ENCODE results near the gene TCF15.
"Not testable (repeated sequence)": the region's sequence is repeated elsewhere in the genome, so short reads cannot be mapped to it uniquely, and the experiment has no call there.

TCF15 gene

DNA sequence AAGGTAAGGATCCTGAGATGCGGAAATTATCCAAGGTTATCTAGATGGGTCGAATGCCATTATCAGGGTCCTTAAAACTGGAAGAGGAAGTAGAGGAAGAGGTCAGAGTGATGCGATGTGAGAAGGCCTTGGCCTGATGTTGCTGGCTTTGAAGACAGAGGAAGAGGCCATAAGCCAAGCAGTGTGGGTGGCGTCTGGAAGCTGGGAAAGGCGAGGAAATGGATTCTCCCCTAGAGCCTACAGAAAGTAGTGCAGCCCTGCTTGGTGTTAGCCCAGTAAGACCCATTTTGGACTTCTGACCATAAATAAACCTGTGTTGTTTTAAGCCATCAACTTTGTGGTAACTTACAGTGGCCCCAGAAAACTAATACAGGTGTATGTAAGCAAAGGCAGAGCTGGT is 40.8 kb upstream of the TCF15 start:
- Histone ChIP-seq H3K36me3 (ENCODE audit: insufficient read depth, low read length) (peaks cover 29% of the 10 kb centered on the region), H3K27me3 (ENCODE audit: control insufficient read depth in 1 of 2, insufficient read depth in 2 of 2, low read length in 2 of 2) (no peaks in the 10 kb centered on the region), H3K9me3 (ENCODE audit: low read length) (no peaks in the 10 kb centered on the region), H3K27ac (ENCODE audit: low read depth, low read length) (no peak overlapping the region), H3K4me3 (ENCODE audit: low read depth in 1 of 2, low read length in 2 of 2) (no peak overlapping the region), H3K9ac (ENCODE audit: low read length) (no peak overlapping the region), H3K4me1 (ENCODE audit: insufficient read depth, low read length) (peaks cover 20% of the 10 kb centered on the region)

DNA sequence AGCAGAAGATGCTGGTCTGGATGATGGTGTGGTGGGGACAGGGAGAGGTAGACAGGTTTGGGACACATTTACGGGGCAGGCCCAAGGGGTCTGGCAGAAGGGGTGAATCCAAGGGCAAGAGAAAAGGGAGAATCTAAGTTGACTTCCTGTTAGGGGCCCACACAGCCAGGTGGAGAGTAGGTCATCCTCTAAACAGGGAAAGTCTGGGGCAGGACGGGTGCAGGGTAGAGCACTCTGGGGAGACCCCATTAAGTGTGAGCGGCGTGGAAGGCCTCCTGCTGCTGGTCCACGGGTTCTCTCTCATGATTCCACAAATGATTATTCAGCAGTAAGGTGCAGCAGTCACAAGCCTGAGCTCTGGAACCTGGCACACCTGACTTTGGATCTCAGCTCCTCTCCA is 40.2 kb upstream of the TCF15 start:
- Histone ChIP-seq H3K4me1 (ENCODE audit: insufficient read depth, low read length) (peaks cover 24% of the 10 kb centered on the region), H3K4me3 (ENCODE audit: low read depth in 1 of 2, low read length in 2 of 2) (no peak overlapping the region), H3K36me3 (ENCODE audit: insufficient read depth, low read length) (peaks cover 29% of the 10 kb centered on the region), H3K9ac (ENCODE audit: low read length) (no peak overlapping the region), H3K9me3 (ENCODE audit: low read length) (no peaks in the 10 kb centered on the region), H3K27me3 (ENCODE audit: control insufficient read depth in 1 of 2, insufficient read depth in 2 of 2, low read length in 2 of 2) (no peaks in the 10 kb centered on the region), H3K27ac (ENCODE audit: low read depth, low read length) (no peak overlapping the region)

DNA sequence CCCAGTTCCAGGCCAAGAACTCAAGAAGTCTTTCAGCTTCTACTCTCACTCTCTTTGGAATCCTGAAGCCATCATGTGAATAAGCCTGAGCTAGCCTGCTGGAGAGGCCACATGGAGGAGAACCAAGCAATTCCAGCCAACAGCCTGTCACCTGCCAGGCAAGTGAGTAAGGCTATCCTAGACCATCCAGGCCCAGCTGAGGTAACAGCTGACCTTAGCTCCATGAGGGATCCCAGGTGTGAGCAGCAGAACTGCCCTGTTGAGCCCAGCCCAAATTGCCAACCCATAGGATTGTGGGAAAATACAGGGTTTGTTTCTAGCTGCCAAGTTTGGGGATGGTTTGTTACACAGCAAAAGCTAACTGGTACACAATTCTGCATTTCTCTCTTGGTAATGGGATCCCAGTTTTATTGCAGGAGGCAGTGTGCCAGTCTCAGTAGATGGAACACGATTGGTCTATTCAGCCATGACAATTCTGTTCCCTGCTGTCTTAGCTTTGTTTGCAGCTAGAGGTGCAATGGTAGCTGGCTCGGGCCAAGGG is 37.4 kb upstream of the TCF15 start:
- H3K36me3 ChIP-seq (ENCODE audit: insufficient read depth, low read length): peaks cover 29% of the 10 kb centered on the region
- H3K27ac ChIP-seq (ENCODE audit: low read depth, low read length): no peak overlapping the region
- H3K27me3 ChIP-seq (ENCODE audit: control insufficient read depth in 1 of 2, insufficient read depth in 2 of 2, low read length in 2 of 2): peaks cover 0 to 11% of the 10 kb centered on the region in 2 donors
- peaks cover 15% of the 10 kb centered on the region for H3K4me1 ChIP-seq (ENCODE audit: insufficient read depth, low read length)
- no peak overlapping the region for H3K4me3 ChIP-seq (ENCODE audit: low read depth in 1 of 2, low read length in 2 of 2)
- H3K9me3 ChIP-seq (ENCODE audit: low read length): no peaks in the 10 kb centered on the region
- H3K9ac ChIP-seq (ENCODE audit: low read length): no peak overlapping the region

DNA sequence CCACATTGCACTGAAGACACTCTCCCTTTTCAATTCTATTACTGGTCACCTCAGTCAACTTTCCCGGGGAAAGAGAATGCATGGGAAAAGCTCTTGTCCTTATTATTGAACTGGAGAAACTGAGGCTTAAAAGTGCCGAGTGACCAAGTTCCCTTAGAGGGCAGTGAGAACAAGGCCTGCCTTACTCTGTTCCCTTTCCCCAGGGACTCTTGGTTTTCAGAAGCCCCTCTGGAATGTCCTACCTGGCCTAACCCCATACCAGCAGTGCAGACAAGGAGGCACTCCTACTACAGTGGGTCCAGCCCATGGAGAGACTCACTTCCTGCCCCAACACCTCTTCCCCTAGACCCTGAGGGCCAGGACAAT is 36.7 kb upstream of the TCF15 start:
- no peaks in the 10 kb centered on the region for H3K9me3 ChIP-seq (ENCODE audit: low read length)

DNA sequence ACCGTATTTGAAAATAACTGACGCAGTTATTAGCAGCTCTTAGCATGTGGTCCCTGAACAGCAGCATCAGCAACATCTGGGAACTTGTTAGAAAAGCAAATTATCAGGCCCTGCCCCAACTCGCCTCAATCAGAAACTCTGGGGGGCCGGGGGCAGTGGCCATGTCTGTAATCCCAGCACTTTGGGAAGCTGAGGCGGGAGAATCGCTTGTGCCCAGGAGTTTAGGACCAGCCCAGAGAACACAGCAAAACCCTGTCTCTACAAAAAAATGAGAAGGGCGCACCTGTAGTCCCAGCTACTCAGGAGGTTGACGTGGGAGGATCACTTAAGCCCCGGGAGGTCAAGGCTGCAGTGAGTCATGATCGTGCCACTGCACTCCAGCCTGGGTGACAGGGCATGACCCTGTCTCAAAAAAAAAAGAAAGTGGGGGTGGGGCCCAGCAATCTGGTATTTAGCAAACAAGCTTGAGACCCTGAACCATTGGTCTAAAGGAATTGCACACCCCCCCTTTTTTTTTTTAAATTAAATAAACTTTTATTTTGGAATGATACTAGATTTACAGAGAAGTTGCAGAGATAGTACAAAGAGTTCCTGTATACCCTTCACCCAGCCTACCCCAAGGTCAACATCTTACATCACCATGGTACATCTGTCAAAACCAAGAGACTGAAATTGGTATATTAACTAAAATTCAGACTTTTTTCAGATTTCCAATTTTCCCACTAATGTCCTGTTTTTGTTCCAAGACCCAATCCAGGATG is 36.2 kb upstream of the TCF15 start:
- H3K9ac ChIP-seq (ENCODE audit: low read length): no peak overlapping the region
- H3K4me3 ChIP-seq (ENCODE audit: low read depth in 1 of 2, low read length in 2 of 2): no peak overlapping the region
- H3K36me3 ChIP-seq (ENCODE audit: insufficient read depth, low read length): peaks cover 29% of the 10 kb centered on the region
- H3K9me3 ChIP-seq (ENCODE audit: low read length): no peaks in the 10 kb centered on the region
- H3K4me1 ChIP-seq (ENCODE audit: insufficient read depth, low read length): peaks cover 5% of the 10 kb centered on the region
- H3K27ac ChIP-seq (ENCODE audit: low read depth, low read length): no peak overlapping the region
- peaks cover 0 to 13% of the 10 kb centered on the region in 2 donors for H3K27me3 ChIP-seq (ENCODE audit: control insufficient read depth in 1 of 2, insufficient read depth in 2 of 2, low read length in 2 of 2)

More for the DNA sequence above, 36.7 kb upstream of the TCF15 start:
- H3K4me1 ChIP-seq (ENCODE audit: insufficient read depth, low read length): peaks cover 8% of the 10 kb centered on the region
- peaks cover 29% of the 10 kb centered on the region for H3K36me3 ChIP-seq (ENCODE audit: insufficient read depth, low read length)
- no peak overlapping the region for H3K9ac ChIP-seq (ENCODE audit: low read length)
- peaks cover 0 to 13% of the 10 kb centered on the region in 2 donors for H3K27me3 ChIP-seq (ENCODE audit: control insufficient read depth in 1 of 2, insufficient read depth in 2 of 2, low read length in 2 of 2)
- H3K4me3 ChIP-seq (ENCODE audit: low read depth in 1 of 2, low read length in 2 of 2): no peak overlapping the region
- no peak overlapping the region for H3K27ac ChIP-seq (ENCODE audit: low read depth, low read length)

GRCh38 chr20:645318-646106 is 35.4 kb upstream of the TCF15 start:
- Histone ChIP-seq H3K36me3 (ENCODE audit: insufficient read depth, low read length) (peaks cover 29% of the 10 kb centered on the region), H3K4me3 (ENCODE audit: low read depth in 1 of 2, low read length in 2 of 2) (no peak overlapping the region), H3K9ac (ENCODE audit: low read length) (no peak overlapping the region), H3K9me3 (ENCODE audit: low read length) (no peaks in the 10 kb centered on the region), H3K27ac (ENCODE audit: low read depth, low read length) (no peak overlapping the region), H3K27me3 (ENCODE audit: control insufficient read depth in 1 of 2, insufficient read depth in 2 of 2, low read length in 2 of 2) (peaks cover 0 to 13% of the 10 kb centered on the region in 2 donors), H3K4me1 (ENCODE audit: insufficient read depth, low read length) (peaks cover 5% of the 10 kb centered on the region)

- Histone ChIP-seq H3K36me3 (ENCODE audit: insufficient read depth, low read length) (peaks cover 26% of the 10 kb centered on the region), H3K9ac (ENCODE audit: low read length) (no peak overlapping the region), H3K9me3 (ENCODE audit: low read length) (no peaks in the 10 kb centered on the region), H3K4me1 (ENCODE audit: insufficient read depth, low read length) (peaks cover 5% of the 10 kb centered on the region), H3K27me3 (ENCODE audit: control insufficient read depth in 1 of 2, insufficient read depth in 2 of 2, low read length in 2 of 2) (peaks cover 0 to 13% of the 10 kb centered on the region in 2 donors), H3K4me3 (ENCODE audit: low read depth in 1 of 2, low read length in 2 of 2) (no peak overlapping the region), H3K27ac (ENCODE audit: low read depth, low read length) (no peak overlapping the region)
Measured at GRCh38 chr20:644692-645317, 34.7 kb upstream of the TCF15 start.

- H3K36me3 ChIP-seq (ENCODE audit: insufficient read depth, low read length): peaks cover 8% of the 10 kb centered on the region
- peaks cover 5% of the 10 kb centered on the region for H3K4me1 ChIP-seq (ENCODE audit: insufficient read depth, low read length)
- peak overlapping the region in 1 of 2 donors; percentile 27 for H3K4me3 ChIP-seq (ENCODE audit: low read depth in 1 of 2, low read length in 2 of 2)
- peak overlapping the region; percentile 12 for H3K27ac ChIP-seq (ENCODE audit: low read depth, low read length)
- H3K27me3 ChIP-seq (ENCODE audit: control insufficient read depth in 1 of 2, insufficient read depth in 2 of 2, low read length in 2 of 2): peaks cover 0 to 13% of the 10 kb centered on the region in 2 donors
- H3K9ac ChIP-seq (ENCODE audit: low read length): no peak overlapping the region
- no peaks in the 10 kb centered on the region for H3K9me3 ChIP-seq (ENCODE audit: low read length)
Measured at GRCh38 chr20:642398-643174, 32.5 kb upstream of the TCF15 start.

DNA sequence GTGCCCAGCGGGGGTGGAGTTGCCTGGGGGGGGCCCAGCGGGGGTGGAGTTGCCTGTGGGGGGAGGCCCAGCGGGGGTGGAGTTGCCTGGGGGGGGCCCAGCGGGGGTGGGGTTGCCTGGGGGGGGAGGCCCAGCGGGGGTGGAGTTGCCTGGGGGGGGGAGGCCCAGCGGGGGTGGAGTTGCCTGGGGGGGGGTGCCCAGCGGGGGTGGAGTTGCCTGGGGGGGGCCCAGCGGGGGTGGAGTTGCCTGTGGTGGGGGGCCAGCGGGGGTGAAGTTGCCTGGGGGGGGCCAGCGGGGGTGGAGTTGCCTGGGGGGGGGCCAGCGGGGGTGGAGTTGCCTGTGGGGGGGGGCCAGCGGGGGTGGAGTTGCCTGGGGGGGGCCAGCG is 31.9 kb upstream of the TCF15 start:
- H3K27ac ChIP-seq (ENCODE audit: low read depth, low read length); H3K4me3 ChIP-seq (ENCODE audit: low read depth in 1 of 2, low read length in 2 of 2): not testable (repeated sequence)

DNA sequence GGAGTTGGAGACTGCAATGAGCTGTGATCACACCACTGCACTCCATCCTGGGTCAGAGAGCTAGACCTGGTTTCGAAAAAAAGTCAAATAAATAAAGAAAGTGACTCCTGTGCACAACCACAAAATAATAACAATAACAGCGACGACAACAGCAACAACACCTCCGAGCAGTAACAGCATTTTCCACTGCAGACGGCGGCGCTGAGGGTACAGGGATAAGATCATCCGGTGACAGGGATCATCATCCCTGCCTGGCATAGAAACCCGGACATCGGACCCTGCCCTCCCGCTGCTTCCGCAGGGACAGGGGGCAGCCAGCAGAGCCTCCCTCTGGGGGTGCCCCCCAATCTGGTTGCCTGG is 31.4 kb upstream of the TCF15 start:
- Histone ChIP-seq H3K4me1 (ENCODE audit: insufficient read depth, low read length) (peaks cover 5% of the 10 kb centered on the region), H3K27ac (ENCODE audit: low read depth, low read length) (no peak overlapping the region), H3K9ac (ENCODE audit: low read length) (no peak overlapping the region), H3K27me3 (ENCODE audit: control insufficient read depth in 1 of 2, insufficient read depth in 2 of 2, low read length in 2 of 2) (peaks cover 0 to 13% of the 10 kb centered on the region in 2 donors), H3K9me3 (ENCODE audit: low read length) (no peaks in the 10 kb centered on the region), H3K4me3 (ENCODE audit: low read depth in 1 of 2, low read length in 2 of 2) (no peak overlapping the region), H3K36me3 (ENCODE audit: insufficient read depth, low read length) (no peaks in the 10 kb centered on the region)

More for the DNA sequence above, 31.9 kb upstream of the TCF15 start:
- not testable (repeated sequence) for H3K9me3 ChIP-seq (ENCODE audit: low read length); H3K9ac ChIP-seq (ENCODE audit: low read length); H3K36me3 ChIP-seq (ENCODE audit: insufficient read depth, low read length); H3K4me1 ChIP-seq (ENCODE audit: insufficient read depth, low read length)
- peaks cover 0 to 13% of the 10 kb centered on the region in 2 donors for H3K27me3 ChIP-seq (ENCODE audit: control insufficient read depth in 1 of 2, insufficient read depth in 2 of 2, low read length in 2 of 2)
